A549 treated with dexamethasone at 1 μM for 4 hours (cell line): ENCODE results near the gene JARID2. TPM values are rescaled to one million over a fixed set of nuclear protein-coding genes. Genes with fewer than 3 reads are reported as not detected.

Experiments
- total RNA-seq: library from RNA; stranded (reverse); fragments of 200-300 nt; extraction: Qiagen RNA extraction; gene quantifications from 5 replicates; pipeline ENCODE4 v1.2.3, GENCODE V29; 2022

The JARID2 gene
- total RNA-seq, result 9.7 to 13.3 TPM (median 11.7 TPM) in 5 replicates

GRCh38 chr6:15245361-15246216 is at the start of gene JARID2:
JARID2 (plus strand) TSS chr6:15246069; CDS start chr6:15246540, 471 bp downstream.

